A549 (cell line): ENCODE data around the gene SMIM15. TPM values are rescaled to one million over a fixed set of nuclear protein-coding genes. Genes with fewer than 3 reads are reported as not detected.

Experiments
- ATAC-seq, 2 experiments: fragments of 200-7000 bp in 1 of 2; fragments of >200 bp in 1 of 2; cut with Nextera tagmentation in 1 of 2; cut with Tn5 transposase in 1 of 2; 3 replicates each; pipeline versions ENCODE4 v1.8.0 to v1.9.1; 2018 to 2020; ENCODE audit warnings: mild to moderate bottlenecking in 1 of 2, moderate library complexity in 1 of 2
- CTCF ChIA-PET: fragments of 300-600 bp; sonication (Branson Sonifier 250); formaldehyde crosslinking; extraction: SDS; loops from one replicate; lab custom pipeline; 2021; ENCODE audit warnings: antibody characterized with exemption, inconsistent platforms; lab: Yijun Ruan, JAX
- POLR2A ChIA-PET: fragments of 350-600 bp; formaldehyde crosslinking; extraction: SDS; loops from one replicate; lab custom pipeline; 2021; ENCODE audit warnings: antibody characterized with exemption, inconsistent platforms; lab: Yijun Ruan, JAX
- DNase-seq, 2 experiments: peaks; one replicate each; pipeline versions ENCODE4 v3.0.0 to v3.0.0-alpha.2; 2011 to 2016; ENCODE audit warnings: low read depth in 1 of 2, low spot score in 1 of 2
- FAIRE-seq: peaks from 2 replicates; lab custom pipeline; 2011; peaks lifted over from hg19 to GRCh38; lab: Jason Lieb, UNC
- H3K27ac ChIP-seq, 2 experiments: fragments of >200 bp; sonication (Bioruptor Twin); formaldehyde crosslinking; 3 replicates each; pipeline ENCODE4 v1.5.1; 2016 to 2017
- H3K4me1 ChIP-seq: fragments of >200 bp; sonication (Bioruptor Twin); formaldehyde crosslinking; 3 replicates; pipeline ENCODE4 v1.6.1; 2016
- H3K4me2 ChIP-seq: fragments of >200 bp; sonication (Bioruptor Twin); formaldehyde crosslinking; 3 replicates; pipeline ENCODE4 v1.6.1; 2016
- H3K4me3 ChIP-seq: fragments of >200 bp; sonication (Bioruptor Twin); formaldehyde crosslinking; 3 replicates; pipeline ENCODE4 v1.5.1; 2016
- H3K9me3 ChIP-seq: fragments of >200 bp; sonication (Bioruptor Twin); formaldehyde crosslinking; 3 replicates; pipeline ENCODE4 v1.6.1; 2016
- ATOH8 ChIP-seq: fragments of 250-450 bp; sonication (Bioruptor Pico); IDR thresholded peaks from 2 replicates; pipeline ENCODE4 v1.5.0; 2020; ENCODE audit warnings: low read depth, mild to moderate bottlenecking, moderate library complexity
- CHD2 ChIP-seq: fragments of 150-350 bp; IDR thresholded peaks from 2 replicates; pipeline ENCODE4 v1.6.1; 2014; ENCODE audit warnings: low read length; ENCODE audit not compliant: partially characterized antibody
- EHMT2 ChIP-seq: fragments of 200-600 bp; sonication (generic); IDR thresholded peaks from 2 replicates; pipeline ENCODE4 v1.6.1; 2016; ENCODE audit warnings: antibody characterized with exemption, low read depth, mild to moderate bottlenecking, moderate library complexity
- HDAC2 ChIP-seq: fragments of 200-600 bp; sonication (generic); IDR thresholded peaks from 2 replicates; pipeline ENCODE4 v1.6.1; 2016
- HOXB13 ChIP-seq: fragments of 250-450 bp; sonication (Bioruptor Pico); IDR thresholded peaks from 2 replicates; pipeline ENCODE4 v1.5.0; 2020; ENCODE audit warnings: low read depth, mild to moderate bottlenecking, moderate library complexity
- MAZ ChIP-seq: fragments of 150-350 bp; IDR thresholded peaks from 2 replicates; pipeline ENCODE4 v1.6.1; 2014; ENCODE audit warnings: antibody characterized with exemption, low read depth, low read length, borderline replicate concordance
- NFE2L2 ChIP-seq: fragments of 150-350 bp; conservative IDR thresholded peaks from 2 replicates; pipeline ENCODE4 v1.6.1; 2014; ENCODE audit warnings: low read length
- RNF2 ChIP-seq: fragments of 200-600 bp; sonication (generic); IDR thresholded peaks from 2 replicates; pipeline ENCODE4 v1.6.1; 2016; ENCODE audit warnings: low read depth, mild to moderate bottlenecking, antibody characterized with exemption, moderate library complexity, borderline replicate concordance
- SMC3 ChIP-seq: fragments of >200 bp; sonication (Bioruptor Twin); formaldehyde crosslinking; IDR thresholded peaks from 3 replicates; pipeline ENCODE4 v1.6.1; 2018; ENCODE audit warnings: inconsistent platforms
- SREBF2 ChIP-seq: fragments of 450-650 bp; IDR thresholded peaks from 2 replicates; pipeline ENCODE4 v1.6.1; 2014; ENCODE audit warnings: mild to moderate bottlenecking, moderate library complexity
- ZFP36 ChIP-seq: fragments of 450-650 bp; IDR thresholded peaks from 2 replicates; pipeline ENCODE4 v1.6.1; 2014; ENCODE audit warnings: borderline replicate concordance; ENCODE audit not compliant: partially characterized antibody
- WGBS: methylation state at CpG from one replicate; pipeline ENCODE4 v1.1.6; 2017; ENCODE audit errors: missing lambda C conversion rate; 5-methylcytosine and 5-hydroxymethylcytosine counted together
- polyA plus RNA-seq, 4 experiments: library from polyadenylated mRNA; depleted of rRNA in 3 of 4; stranded (reverse); fragments of >200 nt; fragmentation: RNase III in 1 of 4; extraction: RNeasy Plus Mini Kit Qiagen cat#74134 plus additional on column Dnase treatment in 1 of 4; gene quantifications; 2 replicates in 3 of 4; 3 replicates in 1 of 4; pipeline ENCODE4 v1.2.3, GENCODE V29; 2011 to 2017
- TF ChIP-seq, protein P1 (sequence below): fragments of >200 bp; sonication (Bioruptor Twin); formaldehyde crosslinking; IDR thresholded peaks from 2 replicates; pipeline ENCODE4 v1.6.1; 2016

SMIM15 gene
- polyA plus RNA-seq, 2 of the 4 experiments (the other 2 are of a cell fraction) = 58.0 to 131 TPM

DNA sequence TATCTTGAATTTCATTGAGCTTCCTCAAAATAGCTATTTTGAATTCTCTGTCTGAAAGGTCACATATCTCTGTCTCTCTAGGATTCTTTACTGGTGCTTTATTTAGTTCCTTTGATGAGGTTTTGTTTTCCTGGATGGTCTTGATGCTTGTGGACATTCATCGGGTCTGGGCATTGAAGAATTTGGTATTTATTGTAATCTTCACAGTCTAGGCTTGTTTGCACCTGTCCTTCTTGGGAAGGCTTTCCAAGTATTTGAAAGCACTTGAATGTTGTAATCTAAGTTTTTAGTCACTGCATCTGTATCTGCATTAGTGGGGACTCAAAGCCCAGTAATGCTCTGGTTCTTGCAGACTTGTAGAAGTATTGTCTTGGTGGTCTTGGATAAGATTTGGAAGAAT is 47.8 kb downstream of the SMIM15 start:
- Histone ChIP-seq H3K4me2 (no peak overlapping the region), H3K4me3 (no peak overlapping the region), H3K9me3 (no peaks in the 10 kb centered on the region), H3K4me1 (no peaks in the 10 kb centered on the region), H3K27ac (no peak overlapping the region)
- POLR2A ChIA-PET = no interaction called here
- DNase-seq (no peak), FAIRE-seq (no peak), ATAC-seq (no peak)
- TF ChIP-seq MAZ (no peak), HOXB13 (CRISPR knock-in tag) (no peak), ZFP36 (no peak), ATOH8 (no peak), SREBF2 (no peak), HDAC2 (no peak), NFE2L2 (no peak), CHD2 (no peak), EHMT2 (no peak), RNF2 (no peak), SMC3 (no peak)
- TF ChIP-seq, protein P1, sequence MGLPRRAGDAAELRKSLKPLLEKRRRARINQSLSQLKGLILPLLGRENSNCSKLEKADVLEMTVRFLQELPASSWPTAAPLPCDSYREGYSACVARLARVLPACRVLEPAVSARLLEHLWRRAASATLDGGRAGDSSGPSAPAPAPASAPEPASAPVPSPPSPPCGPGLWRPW = no peak
- CTCF ChIA-PET = no interaction called here
- WGBS = 89% methylated on average over 1 of the region's 1 CpG

Other genes with a start within 250 kb of the SMIM15 start
- gene ERCC8, start 217.4 kb downstream of the SMIM15 start, polyA plus RNA-seq (2011; rRNA removed) = 29.5 and 31.5 TPM in 2 replicates
- 21.3 to 26.1 TPM (median 22.9 TPM) in 3 replicates for gene ERCC8, start 217.4 kb downstream of the SMIM15 start, polyA plus RNA-seq (2017; fragmentation: RNase III; extraction: RNeasy Plus Mini Kit Qiagen cat#74134 plus additional on column Dnase treatment)
- 40.4 and 66.1 TPM in 2 replicates for gene NDUFAF2, start 217.3 kb downstream of the SMIM15 start, polyA plus RNA-seq (2011; rRNA removed)
- gene NDUFAF2, start 217.3 kb downstream of the SMIM15 start, polyA plus RNA-seq (2017; fragmentation: RNase III; extraction: RNeasy Plus Mini Kit Qiagen cat#74134 plus additional on column Dnase treatment) = 83.7 to 95.6 TPM (median 84.5 TPM) in 3 replicates
- gene ZSWIM6, start 169.8 kb upstream of the SMIM15 start, polyA plus RNA-seq (2011; rRNA removed) = 18.0 and 20.9 TPM in 2 replicates
- 8.4 to 9.6 TPM (median 8.9 TPM) in 3 replicates for gene ZSWIM6, start 169.8 kb upstream of the SMIM15 start, polyA plus RNA-seq (2017; fragmentation: RNase III; extraction: RNeasy Plus Mini Kit Qiagen cat#74134 plus additional on column Dnase treatment)